OCI-LY1 (cell line): ENCODE data around the gene ASCC1.

Experiments used
- EZH2 ChIP-seq: fragments of 200-600 bp; sonication (generic), shearing (Covaris generic); IDR thresholded peaks from 2 replicates; pipeline ENCODE4 v1.8.0; 2017; ENCODE audit warnings: borderline replicate concordance, mixed run types, mild to moderate bottlenecking, antibody characterized with exemption, low read length, moderate library complexity, mixed read lengths
- TF ChIP-seq, protein P1 (sequence below): fragments of 200-600 bp; sonication (generic), shearing (Covaris generic); IDR thresholded peaks from 2 replicates; pipeline ENCODE4 v1.5.1; 2017; ENCODE audit warnings: mild to moderate bottlenecking, antibody characterized with exemption, low read length, moderate library complexity, mixed read lengths

DNA sequence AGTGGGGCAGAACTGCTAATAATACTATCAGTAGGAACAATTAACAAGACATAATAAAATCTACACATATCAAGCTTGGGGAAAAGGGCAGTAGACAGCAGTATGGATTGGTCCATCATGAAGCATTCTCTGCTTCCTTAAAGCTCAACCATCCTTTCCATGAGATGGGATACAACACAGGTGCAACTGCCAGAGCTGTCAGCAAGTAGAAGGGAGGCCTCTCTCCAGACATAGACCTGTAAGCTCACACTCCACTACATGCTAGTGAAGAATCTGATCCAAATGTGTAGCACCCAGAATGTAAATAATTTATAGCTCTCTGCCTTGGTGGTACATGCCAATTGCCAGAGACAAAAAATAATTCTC is 41.8 kb downstream of the ASCC1 start:
- TF ChIP-seq, protein P1, sequence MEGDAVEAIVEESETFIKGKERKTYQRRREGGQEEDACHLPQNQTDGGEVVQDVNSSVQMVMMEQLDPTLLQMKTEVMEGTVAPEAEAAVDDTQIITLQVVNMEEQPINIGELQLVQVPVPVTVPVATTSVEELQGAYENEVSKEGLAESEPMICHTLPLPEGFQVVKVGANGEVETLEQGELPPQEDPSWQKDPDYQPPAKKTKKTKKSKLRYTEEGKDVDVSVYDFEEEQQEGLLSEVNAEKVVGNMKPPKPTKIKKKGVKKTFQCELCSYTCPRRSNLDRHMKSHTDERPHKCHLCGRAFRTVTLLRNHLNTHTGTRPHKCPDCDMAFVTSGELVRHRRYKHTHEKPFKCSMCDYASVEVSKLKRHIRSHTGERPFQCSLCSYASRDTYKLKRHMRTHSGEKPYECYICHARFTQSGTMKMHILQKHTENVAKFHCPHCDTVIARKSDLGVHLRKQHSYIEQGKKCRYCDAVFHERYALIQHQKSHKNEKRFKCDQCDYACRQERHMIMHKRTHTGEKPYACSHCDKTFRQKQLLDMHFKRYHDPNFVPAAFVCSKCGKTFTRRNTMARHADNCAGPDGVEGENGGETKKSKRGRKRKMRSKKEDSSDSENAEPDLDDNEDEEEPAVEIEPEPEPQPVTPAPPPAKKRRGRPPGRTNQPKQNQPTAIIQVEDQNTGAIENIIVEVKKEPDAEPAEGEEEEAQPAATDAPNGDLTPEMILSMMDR: no peak
- TF ChIP-seq EZH2: no peak
